GM19395 (cell line): ENCODE results near the gene GHRH.

Source experiments
- ATAC-seq: cut with Tn5 transposase; IDR thresholded peaks from one replicate; pipeline ENCODE4 v1.9.1; 2021; ENCODE audit warnings: mild to moderate bottlenecking, moderate library complexity; ENCODE audit not compliant: unreplicated experiment

The GHRH gene

DNA sequence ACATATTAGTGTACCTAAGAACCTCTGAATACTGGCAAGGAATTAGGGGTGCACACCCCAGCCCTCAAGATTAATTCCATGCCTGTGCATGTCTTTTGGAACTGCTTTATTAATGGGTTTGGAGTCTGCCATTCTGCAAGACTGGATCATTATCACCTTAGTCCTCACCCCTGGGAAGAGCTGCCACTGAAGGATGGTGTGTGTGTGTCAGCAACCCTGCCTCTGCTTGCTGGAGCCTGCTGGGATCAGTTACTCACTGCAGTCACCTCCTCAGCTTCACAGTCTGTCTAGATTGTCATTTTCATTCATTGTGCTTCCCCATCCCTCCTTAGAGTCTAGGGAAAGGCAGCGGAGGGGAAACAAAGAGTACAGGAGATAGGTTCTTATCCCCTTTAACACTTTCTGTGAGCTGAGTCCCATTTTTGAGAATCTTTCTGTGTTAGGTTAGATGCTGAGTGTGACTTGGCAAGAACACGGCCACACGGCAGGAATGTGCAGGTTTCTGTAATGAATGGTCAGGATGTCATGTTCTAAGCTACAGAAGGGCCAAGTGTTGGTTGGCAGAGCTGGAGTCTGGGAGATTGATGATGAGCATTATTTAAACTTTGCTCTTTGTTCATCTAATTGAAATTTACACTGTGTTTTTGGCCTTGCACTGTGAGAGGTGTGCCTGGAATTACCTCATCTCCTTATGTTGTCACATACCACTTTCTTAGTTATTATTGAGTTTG, 21.1 kb downstream of the GHRH start:
- no peak for ATAC-seq

DNA sequence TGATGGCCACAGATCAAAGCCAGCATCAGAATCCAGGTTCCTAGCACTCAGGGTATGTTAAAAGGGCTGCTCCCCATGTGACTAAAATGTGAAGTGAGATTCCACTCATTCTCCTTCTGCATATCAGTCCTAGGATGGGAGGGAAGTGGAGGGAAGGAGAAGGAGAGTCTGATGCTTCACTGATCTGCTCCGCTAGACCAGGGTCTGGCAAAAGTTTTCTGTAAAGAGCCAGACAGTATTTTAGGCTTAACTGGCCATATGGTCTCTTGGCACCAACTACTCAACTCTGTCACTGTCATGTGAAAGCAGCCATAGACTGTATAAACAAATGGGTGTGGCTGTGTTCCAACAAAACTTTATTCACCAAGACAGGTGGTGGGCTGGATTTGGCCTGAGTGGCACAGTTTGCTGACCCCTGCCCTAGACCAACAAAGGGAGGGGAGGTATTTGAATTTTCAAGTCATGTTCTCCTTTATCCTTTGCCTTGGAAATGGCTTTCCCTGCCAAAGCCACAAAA, 22.6 kb downstream of the GHRH start:
- ATAC-seq = no peak

DNA sequence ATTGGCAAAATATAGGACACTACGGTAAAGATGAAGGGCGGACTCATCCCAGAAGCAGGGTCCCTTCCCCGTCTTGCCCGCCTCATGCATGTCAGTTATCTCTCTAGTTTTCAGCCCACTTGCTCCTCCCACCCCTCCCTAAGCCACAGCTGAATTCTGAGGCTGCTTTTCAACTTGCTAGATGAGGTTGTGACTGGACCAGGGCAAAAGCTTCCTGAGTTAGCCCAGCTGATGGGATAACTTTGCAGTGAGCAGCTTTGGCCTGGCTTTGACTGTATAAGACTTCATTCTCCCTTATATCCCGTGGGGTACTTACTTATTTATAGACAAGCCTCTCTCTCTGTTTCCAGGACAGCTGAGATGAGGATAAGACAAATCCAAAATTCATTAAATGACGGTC, 23.2 kb downstream of the GHRH start:
- ATAC-seq = no peak

DNA sequence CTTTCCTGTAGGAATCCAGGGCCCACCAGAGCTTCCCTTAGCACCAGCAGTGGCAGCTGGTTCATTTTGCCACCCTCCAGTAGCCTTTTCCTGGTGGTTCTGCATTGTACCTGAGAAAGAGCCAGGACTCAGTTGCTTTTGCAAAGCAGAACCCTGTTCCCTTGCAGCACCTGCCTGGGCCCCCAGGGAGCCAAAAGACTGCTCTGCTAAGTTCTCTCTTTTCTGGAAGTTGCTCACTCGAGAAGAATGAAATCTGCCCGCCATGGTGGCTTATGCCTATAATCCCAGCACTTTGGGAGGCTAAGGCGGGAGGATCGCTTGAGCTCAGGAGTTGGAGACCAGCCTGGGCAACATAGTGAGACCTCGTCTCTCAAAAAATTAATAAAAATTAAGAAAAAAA, 24.0 kb downstream of the GHRH start:
- ATAC-seq = no peak

DNA sequence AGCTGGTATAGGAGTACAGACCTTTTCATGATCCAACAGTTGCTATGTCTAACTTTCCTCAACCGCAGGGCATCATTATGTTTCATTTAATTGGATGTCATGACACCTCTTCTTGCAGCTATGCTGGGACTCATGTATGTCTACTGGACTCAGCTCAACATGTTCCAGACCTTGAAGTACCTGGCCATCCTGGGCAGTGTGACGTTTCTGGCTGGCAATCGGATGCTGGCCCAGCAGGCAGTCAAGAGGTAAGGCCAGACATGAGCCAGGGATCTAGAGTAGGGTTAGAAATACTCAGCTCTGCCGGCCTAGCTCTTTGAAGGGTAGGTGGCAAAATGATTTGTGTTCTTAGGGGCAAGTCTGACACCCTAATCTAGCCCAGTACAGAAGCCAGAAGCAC, 25.2 kb downstream of the GHRH start:
- no peak for ATAC-seq

DNA sequence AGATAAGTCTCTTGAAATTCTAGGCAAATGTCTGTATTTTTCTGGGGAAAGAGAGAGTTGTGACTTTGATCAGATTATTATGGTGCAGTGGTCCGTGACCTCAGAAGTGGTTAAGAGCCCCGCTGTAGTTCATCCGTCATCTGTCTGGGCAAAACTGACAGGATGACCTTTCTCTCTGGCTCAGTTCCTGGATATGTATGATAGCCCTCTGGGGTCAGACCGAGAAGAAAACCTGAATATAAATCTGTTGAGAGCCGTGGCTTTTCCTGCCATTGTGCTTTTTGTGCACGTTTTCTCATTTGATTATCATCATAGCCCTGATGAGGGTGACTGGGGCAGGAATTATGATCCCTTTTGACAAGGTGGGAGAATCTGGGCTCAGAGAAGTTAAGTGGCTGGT, 26.5 kb downstream of the GHRH start:
- ATAC-seq = no peak

DNA sequence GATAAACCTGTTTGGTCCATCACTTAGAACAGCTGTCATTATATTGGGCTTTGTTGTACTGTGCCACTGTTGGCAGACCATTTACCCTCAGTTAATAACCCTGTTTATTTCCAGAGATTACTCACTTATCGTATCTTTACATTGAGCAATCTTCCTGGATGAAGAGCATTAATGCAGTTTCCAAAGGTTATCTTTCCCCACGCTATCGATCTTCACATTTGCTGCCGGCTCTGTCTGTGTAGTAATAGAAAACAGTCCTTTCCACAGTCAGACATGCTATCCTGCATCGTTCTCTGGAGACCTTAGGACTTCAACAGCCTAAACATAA, 27.4 kb downstream of the GHRH start:
- ATAC-seq = no peak

DNA sequence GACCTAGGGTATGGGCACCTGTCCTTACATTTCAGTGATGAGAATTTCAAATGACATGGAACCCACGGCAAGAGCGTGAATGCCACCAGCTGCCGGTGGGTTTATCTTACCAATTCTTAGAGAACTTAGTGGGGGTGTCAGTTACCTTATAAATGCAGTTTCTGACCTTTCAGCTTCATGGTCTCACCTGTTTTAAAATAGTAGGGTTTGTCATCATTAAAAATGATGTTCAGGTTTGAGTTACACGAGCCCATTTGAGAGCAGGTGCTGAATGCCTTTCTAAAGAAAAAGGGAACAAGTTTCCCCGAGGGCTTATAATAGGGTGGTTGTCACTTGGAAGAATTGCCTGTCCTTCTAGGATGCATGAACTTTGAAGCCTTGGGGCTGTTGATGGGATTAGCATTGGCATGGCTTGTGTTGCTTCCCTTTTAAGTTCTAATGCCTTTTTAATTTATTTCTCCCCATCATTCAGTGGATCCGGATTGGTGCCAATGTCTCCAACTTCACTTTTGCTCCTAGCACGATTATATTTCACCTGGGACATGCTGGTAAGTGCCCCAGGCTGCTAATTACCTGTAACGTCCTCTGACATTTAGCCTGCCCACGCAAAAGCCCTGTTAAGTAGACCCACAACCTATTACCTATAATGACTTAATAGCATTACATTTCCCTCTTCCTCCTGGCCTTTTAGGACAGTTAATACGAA, 27.9 kb downstream of the GHRH start:
- no peak for ATAC-seq

DNA sequence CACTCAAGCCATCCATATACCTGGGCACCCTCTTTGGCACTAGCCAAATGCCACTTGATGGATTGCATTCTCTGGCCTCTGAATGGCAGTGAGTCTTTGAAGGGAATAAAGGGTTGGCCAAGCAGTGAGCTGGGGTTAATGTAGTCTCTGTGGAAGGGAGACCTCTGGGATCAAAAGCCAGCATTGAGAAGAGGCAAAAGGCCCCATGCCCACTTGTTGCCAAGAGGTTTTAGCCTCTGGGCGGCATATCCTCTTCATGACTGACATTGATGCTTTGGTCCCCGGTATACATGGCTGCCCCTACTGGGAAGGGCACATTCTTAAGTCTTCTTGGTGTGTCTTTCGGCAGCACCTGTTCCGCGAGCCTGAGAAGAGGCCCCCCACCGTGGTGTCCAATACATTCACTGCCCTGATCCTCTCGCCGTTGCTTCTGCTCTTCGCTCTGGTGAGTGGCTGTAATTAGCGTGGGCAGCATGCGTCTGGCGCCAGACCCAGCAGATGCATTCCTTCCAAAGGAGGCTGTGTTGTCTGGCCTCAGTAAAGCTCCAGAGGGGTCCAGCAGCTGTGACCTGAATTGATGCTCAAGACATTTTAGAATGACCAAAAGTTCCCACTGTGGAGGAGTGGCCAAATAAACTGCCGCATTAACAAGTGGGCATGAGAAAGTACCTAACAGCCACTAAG, 29.5 kb downstream of the GHRH start:
- no peak for ATAC-seq

DNA sequence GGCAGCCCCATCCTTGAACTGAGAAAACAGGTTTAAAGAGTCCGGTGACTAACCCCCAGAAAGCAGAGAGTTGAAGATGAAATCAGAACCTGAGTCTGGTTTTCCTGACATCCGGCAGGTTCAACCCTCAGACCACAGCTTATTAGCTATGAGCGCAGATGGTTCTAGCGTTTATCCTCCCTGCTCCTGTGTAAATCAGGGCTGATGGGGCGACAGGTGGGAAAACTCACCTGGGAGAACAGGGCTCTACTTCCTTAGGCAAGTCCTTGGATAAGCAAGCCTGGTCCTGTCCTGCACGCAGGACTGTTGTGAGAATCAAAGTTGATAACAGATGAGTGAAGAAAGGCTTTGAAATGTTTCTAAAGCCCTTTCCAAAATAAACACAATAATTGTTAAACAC, 31.4 kb downstream of the GHRH start:
- no peak for ATAC-seq

DNA sequence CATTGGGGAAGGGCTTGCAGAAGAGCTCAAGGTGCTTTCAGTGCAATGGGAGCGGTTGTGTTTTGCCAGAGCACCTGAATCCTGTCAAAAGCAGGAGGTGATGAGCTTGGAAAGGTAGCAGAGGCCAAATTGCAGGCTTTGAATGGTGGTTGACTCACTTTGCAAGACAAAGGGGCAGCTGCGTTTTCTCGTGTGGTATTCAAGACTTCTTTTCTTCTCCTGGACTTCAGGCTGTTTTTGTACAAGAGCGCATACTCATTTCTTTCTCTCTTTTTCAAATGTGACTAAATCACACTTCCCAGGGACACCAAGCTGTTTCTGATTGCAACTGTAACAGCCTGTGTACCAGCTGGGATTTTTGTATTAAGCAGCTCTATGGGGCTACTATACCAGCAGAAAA, 32.3 kb downstream of the GHRH start:
- no peak for ATAC-seq

DNA sequence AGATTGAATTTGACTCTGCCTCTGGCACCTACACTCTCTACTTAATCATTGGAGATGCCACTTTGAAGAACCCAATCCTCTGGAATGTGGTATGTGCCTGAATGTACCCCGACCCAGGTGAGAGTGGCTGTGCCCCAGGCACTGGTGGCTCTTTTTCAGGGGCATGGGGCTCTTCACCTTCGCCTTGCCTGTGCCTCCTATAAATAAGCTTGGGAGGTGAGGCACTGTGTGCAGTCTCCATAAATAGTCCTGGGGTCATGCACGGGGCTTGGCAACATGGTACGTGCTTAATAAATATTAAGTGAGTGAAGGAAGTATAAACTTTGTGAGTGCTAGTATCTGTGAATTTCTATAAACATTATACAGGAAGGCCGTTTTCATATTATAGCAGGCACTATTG, 33.0 kb downstream of the GHRH start:
- ATAC-seq = no peak

DNA sequence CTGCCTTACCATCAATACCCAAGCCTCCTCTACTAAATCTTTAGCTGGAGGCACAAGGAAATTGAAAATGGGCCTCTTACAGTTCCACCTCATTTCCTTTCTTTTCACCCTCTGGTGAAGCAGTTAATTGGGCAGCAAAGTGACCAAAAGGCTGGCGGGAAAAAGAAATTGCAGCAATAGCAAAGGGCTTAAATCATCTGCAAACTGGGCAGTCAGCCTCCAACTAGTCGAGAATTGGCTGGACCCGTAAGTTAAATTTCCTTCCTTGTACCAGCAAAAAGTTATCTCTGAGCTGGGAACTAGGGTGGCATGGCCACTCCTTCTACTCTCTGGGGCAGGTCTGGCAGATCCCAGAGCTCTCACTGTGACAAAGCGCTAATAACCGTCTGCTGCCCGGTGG, 33.5 kb downstream of the GHRH start:
- no peak for ATAC-seq

DNA sequence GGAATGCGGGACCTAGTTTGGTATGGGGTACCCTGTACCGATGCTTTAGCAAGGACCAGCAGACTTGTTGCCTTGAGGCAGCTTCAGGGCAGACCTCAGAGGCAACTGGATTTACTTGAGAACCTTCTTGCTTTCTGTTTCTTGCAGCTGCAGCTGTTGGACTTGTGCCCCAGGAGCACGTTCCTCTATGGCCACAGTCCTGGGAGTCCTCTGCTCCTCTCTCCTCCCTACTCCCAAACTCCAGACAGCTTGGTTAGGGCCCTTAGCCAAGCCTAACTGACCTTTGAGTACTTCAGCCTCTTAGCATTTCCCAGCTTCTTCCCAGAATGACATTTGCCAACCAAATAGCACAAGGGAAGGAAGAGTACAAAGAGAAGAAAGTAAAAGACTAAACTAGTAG, 34.7 kb downstream of the GHRH start:
- no peak for ATAC-seq

DNA sequence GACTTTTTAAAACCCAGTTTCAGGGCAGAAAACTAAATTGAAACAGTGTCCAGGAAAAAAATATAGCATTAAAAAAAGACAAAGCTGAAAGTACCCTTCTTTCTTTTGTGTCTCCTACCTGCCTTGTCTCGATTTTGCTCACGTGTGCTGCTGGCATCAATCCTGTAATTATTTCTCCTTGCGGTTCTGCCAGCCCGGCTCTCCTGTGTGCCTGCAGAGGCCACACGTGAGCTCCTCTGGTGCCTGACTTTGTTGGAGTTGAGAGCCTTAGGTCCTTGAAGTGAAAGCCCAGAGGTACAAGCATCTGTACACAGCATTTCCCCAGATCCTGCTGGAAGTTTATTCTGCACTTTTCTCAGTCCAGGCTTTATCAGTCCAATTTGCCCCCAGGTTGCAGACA, 36.5 kb downstream of the GHRH start:
- no peak for ATAC-seq

DNA sequence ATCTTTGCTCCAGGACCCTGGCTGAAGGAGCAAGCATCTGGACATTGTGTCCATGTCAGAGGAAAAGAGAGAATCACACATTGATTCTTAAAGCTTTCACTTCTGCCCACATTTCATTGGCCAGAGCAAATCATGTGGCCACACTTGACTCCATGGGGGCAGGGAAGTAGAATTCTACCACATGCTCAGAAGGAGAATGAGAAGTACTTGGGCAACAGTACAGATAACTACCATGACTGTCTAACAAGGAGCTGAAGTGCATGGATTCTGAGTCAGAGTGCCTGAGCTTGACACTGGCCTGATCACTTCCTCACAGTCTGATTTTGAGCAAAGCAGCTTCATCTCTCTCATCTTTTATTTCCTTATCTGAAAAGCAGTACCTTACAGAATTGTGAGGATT, 38.6 kb downstream of the GHRH start:
- ATAC-seq = no peak

DNA sequence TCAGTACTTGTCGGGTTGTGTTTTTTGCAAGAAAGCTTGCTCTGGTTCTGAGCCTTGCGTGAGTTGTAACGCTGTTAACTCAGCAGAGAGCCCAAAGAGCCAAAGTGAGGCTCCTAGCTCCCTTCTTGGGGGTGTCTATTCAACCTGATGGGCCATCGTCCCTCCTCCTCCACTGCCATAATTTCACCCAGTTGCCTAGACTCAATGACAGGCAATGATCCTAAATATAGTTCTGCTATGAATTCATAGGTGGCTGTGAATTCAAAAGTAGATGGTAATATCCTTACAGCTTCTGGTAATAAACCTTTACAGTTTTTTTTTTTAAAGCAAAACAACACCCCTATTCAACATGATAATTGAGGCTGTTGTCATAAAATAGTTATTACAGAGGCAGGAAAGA, 39.5 kb downstream of the GHRH start:
- no peak for ATAC-seq

DNA sequence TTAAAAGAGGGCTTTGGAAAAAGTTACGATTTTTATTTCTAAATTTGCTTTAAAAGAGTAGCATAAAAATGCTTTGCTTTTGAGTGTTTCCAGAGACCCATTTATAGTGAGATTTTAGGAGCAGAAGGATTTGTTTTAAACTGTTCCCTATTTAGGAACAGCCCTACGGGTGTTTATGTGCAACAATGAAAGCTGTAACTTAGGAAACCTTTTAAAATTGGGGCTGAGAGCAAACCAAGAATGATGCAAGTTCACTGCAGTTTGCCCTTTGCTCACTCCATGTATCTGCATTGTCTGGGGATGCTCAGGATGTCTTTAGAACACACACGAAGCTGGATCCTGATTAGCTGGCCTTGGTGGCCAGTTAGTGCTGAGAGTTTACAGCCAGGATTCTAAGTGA, 40.9 kb downstream of the GHRH start:
- no peak for ATAC-seq

DNA sequence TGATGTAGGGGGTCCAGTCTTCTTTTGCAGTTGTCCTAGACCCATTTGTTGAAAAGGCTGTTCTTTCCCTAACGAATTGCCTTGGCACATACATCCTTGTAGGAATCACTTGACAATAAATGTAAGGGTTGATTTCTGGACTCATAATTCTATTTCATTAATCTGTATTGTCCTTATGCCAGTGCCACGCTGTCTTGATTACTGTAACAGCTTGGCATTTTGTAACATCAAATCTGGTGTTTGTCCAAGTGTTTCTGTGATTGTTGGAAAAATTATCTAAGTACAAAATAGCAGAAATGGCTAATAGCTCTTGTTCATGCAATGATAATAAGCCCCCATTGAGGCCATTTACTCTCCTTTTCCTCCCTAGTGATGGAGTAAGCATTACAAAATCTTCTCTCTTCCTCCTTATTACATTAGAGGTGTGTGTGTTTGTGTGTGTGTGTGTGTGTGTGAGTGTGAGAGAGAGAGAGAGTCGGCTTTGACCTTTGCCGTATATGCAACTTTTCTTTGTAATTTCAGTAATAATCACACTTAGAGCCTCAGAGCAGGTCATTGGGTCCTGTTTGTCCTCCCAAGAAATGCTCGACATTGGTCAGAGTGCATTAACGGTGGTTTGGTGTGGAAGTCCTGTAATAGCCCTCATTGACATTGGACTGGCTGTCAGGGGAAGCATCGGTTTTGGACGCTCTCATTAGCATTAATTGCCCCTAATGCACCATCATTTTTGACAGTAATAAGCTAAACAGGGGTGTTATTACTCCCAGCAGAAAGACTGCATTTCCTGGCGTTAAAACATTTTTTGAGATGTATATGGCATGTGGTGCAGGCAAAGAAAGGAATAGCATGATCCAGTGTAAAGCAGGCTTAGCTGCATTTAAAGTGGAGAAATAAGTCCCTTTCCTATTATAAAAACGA, 41.6 kb downstream of the GHRH start:
- no peak for ATAC-seq

DNA sequence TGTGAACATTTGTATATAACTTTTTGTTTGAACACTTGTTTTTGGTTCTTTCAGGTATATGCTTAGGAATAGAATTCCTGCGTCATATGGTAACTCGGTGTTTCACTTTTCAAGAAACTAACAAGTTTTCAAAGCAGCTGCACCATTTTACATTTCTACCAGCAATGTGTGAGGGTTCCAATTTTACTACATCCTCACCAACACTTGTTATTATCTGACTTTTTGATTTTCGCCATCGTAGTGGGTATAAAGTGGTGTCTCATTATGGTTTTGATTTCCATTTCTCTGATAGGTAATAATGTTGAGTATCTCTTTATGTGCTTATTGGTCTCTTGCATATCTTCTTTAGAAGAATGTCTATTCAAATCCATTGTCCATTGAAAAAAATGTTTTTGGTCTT, 42.6 kb downstream of the GHRH start:
- no peak for ATAC-seq

DNA sequence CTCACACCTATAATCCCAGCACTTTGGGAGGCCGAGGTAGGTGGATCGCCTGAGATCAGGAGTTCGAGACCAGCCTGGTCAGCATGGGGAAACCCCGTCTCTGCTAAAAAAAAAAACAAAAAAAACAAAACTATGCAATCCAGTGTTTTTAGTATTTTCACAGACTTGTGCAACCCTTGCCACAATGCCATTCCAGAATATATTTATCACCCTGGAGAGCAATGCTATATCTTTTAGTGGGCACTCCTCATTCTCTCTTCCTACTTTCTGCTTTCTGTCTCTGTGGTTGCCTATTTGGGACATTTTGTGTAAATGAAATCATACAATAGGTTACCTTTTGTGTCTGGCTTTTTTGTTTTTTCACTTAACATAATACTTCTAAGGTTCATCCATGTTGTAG, 43.2 kb downstream of the GHRH start:
- ATAC-seq = no peak
